HG02642 (cell line): ENCODE measurements around the gene DYNC1I1.

ENCODE experiments used
- ATAC-seq: cut with Tn5 transposase; IDR thresholded peaks from one replicate; pipeline ENCODE4 v1.9.1; 2021; ENCODE audit warnings: mild to moderate bottlenecking; ENCODE audit not compliant: unreplicated experiment, poor library complexity

The DYNC1I1 gene

GRCh38 chr7:95951997-95952795 is 179.8 kb downstream of the DYNC1I1 start:
- no peak for ATAC-seq

- no peak for ATAC-seq
These were observed 180.5 kb downstream of the DYNC1I1 start for GRCh38 chr7:95952851-95953250.

GRCh38 chr7:95955748-95956147 is 183.4 kb downstream of the DYNC1I1 start:
- no peak for ATAC-seq

GRCh38 chr7:95957510-95957909 is 185.2 kb downstream of the DYNC1I1 start:
- no peak for ATAC-seq

- no peak for ATAC-seq
These were observed 188.4 kb downstream of the DYNC1I1 start for GRCh38 chr7:95960706-95961244.

GRCh38 chr7:95963446-95963990 is 191.2 kb downstream of the DYNC1I1 start:
- no peak for ATAC-seq

- no peak for ATAC-seq
These were observed 199.4 kb downstream of the DYNC1I1 start for GRCh38 chr7:95971716-95972115.

- ATAC-seq: no peak
These were observed 200.2 kb downstream of the DYNC1I1 start for GRCh38 chr7:95972523-95972922.

GRCh38 chr7:95974108-95974507 is 201.8 kb downstream of the DYNC1I1 start:
- no peak for ATAC-seq

GRCh38 chr7:95976369-95977060 is 204.2 kb downstream of the DYNC1I1 start:
- ATAC-seq: no peak

- ATAC-seq: no peak
These were observed 205.6 kb downstream of the DYNC1I1 start for GRCh38 chr7:95977994-95978393.

- no peak for ATAC-seq
These were observed 207.8 kb downstream of the DYNC1I1 start for GRCh38 chr7:95980167-95980566.

GRCh38 chr7:95980706-95981105 is 208.4 kb downstream of the DYNC1I1 start:
- no peak for ATAC-seq

- no peak for ATAC-seq
These were observed 213.9 kb downstream of the DYNC1I1 start for GRCh38 chr7:95986178-95986764.

- ATAC-seq: no peak
These were observed 216.9 kb downstream of the DYNC1I1 start for GRCh38 chr7:95989301-95989700.

GRCh38 chr7:95993380-95993779 is 221.0 kb downstream of the DYNC1I1 start:
- ATAC-seq: no peak

- ATAC-seq: no peak
These were observed 223.8 kb downstream of the DYNC1I1 start for GRCh38 chr7:95996174-95996573.

GRCh38 chr7:95996886-95997285 is 224.5 kb downstream of the DYNC1I1 start:
- no peak for ATAC-seq

GRCh38 chr7:95997632-95998031 is 225.3 kb downstream of the DYNC1I1 start:
- no peak for ATAC-seq

GRCh38 chr7:95999481-95999880 is 227.1 kb downstream of the DYNC1I1 start:
- no peak for ATAC-seq

GRCh38 chr7:96004578-96004977 is 232.2 kb downstream of the DYNC1I1 start:
- no peak for ATAC-seq
